ENCODE measurements around the gene UBE2J2.

UBE2J2 gene

DNA sequence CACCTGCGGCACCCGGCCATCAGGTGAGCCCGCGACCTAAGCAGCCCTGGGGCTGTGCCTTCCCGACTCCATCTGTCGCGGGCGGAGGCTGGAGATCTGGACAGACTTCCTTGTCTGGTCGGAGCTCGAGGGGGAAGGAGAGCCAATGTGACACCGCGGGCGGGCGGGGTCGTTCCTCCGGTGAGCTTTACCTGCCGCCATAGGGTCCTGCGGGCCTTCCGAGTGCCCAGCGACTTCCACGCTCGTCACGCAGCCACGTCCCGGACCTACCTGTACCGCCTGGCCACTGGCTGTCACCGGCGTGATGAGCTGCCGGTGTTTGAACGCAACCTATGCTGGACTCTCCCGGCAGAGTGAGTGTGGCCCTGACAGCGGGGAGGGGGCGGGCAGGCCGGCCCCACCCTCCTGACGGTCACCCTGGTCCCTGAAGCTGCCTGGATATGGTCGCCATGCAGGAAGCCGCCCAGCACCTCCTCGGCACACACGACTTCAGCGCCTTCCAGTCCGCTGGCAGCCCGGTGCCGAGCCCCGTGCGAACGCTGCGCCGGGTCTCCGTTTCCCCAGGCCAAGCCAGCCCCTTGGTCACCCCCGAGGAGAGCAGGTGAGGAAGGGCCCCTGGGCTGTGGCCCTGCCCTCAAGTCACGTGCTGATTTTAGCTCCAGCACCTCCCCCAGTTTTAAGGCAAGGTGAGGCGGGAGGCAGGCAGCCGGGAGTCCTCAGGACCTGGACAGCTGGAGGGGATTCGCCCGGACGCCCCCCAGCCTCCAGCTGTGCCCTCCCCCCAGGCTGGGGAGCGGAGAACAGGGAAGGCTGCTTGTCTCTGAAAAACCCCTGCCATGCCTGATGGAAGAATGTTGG, 35.8 kb upstream of the UBE2J2 start:
- DNase-seq (ENCODE audit: low spot score): no peak

GRCh38 chr1:1308756-1309250, 35.1 kb upstream of the UBE2J2 start:
- DNase-seq (ENCODE audit: low spot score): no peak

DNA sequence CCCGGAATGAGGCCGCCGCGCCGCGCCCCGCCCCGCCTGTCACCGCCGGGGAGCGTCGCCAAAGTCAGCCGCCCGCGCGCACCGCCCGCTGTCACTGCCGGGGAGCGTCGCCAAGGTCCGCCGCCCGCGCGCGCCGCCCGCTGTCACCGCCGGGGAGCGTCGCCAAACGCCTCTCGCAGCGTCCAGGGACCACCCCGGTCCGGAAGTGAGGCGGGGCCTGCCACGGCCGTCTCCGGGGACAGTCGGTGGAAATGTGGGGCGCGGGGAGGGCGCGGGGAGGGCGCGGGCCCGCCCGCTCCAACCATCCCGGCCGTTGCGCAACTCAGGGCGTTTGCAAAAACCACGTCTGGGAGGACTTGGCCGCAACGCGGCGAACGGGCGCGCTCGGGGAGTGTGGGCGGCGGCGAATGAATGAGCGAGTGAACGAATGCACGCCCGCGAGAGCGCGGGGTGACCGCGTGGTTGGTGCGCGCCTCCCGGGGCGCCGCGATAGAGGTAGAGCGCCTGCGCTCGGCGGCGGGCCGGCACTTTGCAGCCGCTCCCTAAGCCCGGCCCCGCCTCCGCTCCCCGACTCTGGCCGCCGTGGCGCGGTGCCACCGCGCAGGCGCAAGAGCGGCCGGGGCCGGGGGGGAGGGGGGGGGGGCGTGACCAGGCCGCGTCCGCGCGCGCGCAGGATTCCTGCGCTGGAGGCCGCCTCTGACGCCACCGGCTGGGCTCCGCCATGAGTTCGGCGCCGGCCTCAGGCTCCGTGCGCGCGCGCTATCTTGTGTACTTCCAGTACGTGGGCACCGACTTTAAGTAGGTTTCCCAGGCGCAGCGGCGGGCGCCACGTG, 34.5 kb upstream of the UBE2J2 start, which contains the start of the genes ACAP3 and PUSL1:
TSS of gene ACAP3 (minus strand) at position 8 of the 833 bp plus-strand sequence. CDS start 115 bp downstream, outside the sequence.
TSS of gene PUSL1 (plus strand) at position 675 of the 833 bp plus-strand sequence. CDS start at position 722, 47 bp downstream.
- DNase-seq (ENCODE audit: low spot score): peak; percentile 88

DNA sequence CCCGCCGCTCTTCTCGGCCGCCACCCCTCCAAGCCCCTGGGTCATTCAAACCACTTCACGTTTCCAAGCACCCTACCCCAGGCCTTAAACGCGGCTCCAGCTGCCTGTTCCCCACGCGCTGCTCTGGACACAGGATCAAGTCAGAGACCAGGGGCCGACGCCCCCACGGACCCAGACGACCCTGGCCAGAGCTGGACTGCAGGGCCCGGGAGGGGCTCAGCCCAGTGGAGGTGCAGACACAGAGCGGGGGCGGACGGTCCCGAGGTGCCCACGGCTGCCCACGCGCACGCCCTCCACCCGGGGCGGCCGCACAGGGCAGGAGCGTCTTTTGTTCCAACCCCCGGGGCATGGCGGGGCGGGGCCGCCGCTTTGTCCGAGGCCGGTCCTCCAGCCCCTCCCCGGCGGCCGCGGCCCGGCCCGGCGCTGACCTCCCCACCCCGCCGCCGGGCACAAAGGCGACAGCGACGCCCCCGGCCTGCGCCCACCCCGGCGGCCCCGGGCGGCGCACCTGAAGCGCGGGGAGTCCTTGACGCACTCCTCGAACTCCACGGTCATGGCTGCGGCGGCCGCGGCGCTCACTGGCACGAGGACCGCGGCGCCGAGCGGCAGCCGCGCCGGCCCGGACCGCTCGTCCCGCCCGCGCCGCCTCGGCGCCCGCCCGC, 33.7 kb upstream of the UBE2J2 start:
- DNase-seq (ENCODE audit: low spot score): no peak

- no peak for DNase-seq (ENCODE audit: low spot score)
These were observed 33.1 kb upstream of the UBE2J2 start for GRCh38 chr1:1306661-1307260.

- no peak for DNase-seq (ENCODE audit: low spot score)
These were observed 32.5 kb upstream of the UBE2J2 start for GRCh38 chr1:1306070-1306660.

DNA sequence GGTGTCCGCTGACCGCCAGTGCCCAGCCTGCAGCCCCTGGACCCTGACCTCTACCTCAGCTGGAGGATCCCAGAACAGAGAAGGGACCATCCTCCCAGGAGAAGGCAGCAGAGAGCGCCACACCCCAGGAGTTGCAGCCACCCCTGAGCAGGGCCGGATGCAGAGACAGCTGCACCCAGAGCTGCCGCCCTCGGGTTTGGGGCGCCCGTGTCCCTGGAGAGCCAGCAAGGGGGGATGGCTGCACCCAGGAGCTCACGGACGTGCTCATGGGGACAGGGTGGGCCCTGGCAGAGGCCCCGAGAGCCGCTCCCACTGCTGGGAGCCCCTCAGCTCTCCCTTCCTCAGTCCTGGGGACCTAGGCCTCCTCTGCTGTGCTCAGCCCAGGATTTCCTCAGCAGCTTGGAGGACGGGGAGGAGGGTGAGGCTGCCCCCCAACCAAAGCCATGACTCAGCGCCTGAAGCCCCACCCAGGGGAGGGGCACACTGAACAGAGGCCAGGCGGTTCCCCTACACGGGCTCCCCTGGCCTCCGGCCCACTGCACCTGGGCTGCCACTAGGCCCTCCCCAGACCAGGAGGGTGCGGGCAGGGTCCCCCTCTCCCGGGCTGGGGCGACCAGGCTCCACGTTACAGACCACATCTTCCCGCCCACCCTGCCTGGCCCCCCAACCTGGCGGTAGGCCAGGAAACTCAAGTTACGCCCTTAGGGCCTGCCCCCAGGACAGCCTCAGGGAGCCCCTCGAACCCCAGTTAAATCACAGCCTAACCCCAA, 31.8 kb upstream of the UBE2J2 start:
- DNase-seq (ENCODE audit: low spot score): peak; percentile 78

- no peak for DNase-seq (ENCODE audit: low spot score)
These were observed 31.0 kb upstream of the UBE2J2 start for GRCh38 chr1:1304331-1305299.

DNA sequence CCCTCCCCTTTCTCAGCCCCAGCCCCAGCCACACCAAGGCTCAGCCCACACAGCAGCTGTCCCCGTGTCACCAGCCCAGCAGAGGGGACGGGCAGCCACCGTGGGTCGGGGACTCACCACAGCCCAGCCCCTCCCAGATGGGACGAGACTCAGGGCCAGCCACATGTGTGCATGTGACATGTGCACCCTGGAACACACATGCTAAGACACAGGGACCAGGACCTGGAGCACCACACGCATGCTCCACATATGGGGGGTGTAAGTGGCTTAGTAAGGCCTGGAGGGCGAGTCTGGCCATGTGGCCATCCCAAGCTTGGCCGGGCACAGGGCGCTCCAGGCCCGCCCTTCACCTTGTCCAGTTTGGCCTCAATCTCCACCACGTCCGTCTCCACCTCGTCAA, 30.1 kb upstream of the UBE2J2 start:
- DNase-seq (ENCODE audit: low spot score): no peak

GRCh38 chr1:1302951-1303509, 29.4 kb upstream of the UBE2J2 start:
- DNase-seq (ENCODE audit: low spot score): no peak

GRCh38 chr1:1302006-1302430, 28.4 kb upstream of the UBE2J2 start:
- DNase-seq (ENCODE audit: low spot score): no peak

- DNase-seq (ENCODE audit: low spot score): no peak
These were observed 26.7 kb upstream of the UBE2J2 start for GRCh38 chr1:1300352-1300739.

DNA sequence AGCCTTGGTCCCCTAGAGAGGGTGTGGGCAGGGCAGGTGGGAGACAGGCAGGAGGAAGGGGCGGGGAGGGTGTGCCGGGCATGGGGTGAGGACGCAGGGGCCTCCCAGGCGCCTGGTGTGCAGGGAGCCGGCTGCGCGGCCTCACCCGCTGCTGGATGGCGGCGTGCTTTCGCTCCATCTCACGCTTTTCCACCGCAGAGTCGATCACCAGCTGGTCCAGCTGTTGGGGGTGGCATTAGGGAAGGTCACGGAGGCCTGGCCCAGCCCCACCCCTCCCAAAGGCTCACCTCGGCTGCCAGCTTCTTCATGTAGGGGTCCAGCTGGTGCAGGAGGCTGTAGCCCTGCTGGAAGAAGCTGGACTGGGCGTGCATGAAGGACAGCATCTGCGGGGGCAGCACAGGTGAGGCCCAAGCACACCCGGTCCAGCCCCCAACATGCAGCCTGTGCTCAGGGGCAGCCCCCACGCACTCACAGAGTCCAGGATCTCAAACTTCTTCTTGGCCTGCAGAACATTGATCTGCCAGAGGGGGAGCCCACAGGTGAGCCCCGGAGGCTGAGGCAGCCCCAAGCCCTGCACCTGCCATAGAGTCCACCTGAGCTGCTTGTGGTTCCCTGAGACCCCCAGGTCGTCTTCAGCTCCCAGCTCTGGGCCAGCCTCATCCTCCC, 26.2 kb upstream of the UBE2J2 start:
- DNase-seq (ENCODE audit: low spot score): no peak

GRCh38 chr1:1298861-1299685, 25.4 kb upstream of the UBE2J2 start:
- DNase-seq (ENCODE audit: low spot score): no peak

DNA sequence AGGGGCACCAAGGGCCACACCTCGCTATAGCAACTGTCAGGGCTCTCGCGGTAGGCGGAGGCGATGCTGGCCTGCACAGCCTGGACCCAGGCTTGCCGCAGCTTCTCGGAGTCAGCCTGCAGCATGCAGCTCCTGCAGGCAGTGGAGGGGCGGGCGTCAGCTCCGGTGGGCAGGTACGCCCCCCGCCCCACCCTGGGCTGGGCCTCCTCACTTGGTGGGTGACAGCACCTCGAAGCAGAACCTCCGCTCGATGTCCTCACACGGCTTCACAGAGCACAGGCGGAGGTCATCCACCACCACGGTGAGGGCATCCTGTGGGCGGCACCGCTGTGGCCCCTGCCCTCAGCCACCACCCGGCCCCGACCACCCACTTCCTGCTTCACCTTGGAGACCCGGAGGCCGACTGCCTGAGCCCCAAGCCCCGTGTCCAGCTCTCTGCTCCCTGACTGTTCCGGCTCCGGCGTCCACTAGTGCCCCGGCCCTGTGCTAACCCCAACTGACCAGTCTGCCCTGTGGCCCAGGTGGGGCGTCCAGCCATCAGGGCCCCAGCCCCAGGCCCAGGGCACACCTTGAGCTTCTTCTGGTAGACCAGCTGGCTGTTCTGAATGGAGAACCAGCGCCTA, 24.3 kb upstream of the UBE2J2 start:
- no peak for DNase-seq (ENCODE audit: low spot score)

- DNase-seq (ENCODE audit: low spot score): no peak
These were observed 22.7 kb upstream of the UBE2J2 start for GRCh38 chr1:1296070-1297061.

Measured in CD4-positive, alpha-beta T cell treated with Interleukin-15 for 4 hours (primary cell).